Posterior vena cava (tissue), 2 donors: Measurements from ENCODE around the gene PNPLA5. TPM values are rescaled to one million over a fixed set of nuclear protein-coding genes. Genes with fewer than 3 reads are reported as not detected.

Experiments used
- DNase-seq: peaks from one replicate; pipeline ENCODE4 v3.0.0-alpha.2; 2020; ENCODE audit warnings: low spot score
- intact Hi-C, 2 donors: fragments of 100-400 bp; cut with DNase I; formaldehyde crosslinking; loops; one replicate each; pipeline versions ENCODE4 v1.14.1 to v1.14.2; 2022 to 2023
- long read RNA-seq, 2 donors: library from polyadenylated mRNA; unstranded; transcript quantifications; one replicate each; pipeline ENCODE4 v2.0.0, GENCODE V29; 2020 to 2021
- total RNA-seq, 2 donors: library from RNA; stranded (reverse); fragmentation: NEBNext Ultra II Directional; extraction: Animal tissue kit (Norgen Biotek cat#: 25700); gene quantifications; one replicate each; pipeline ENCODE4 v1.2.1, GENCODE V29; 2021
- donor health status: DM: yes; HTN: yes; CAD: no.
- donor health status: DM: yes; HTN: yes; CAD: no.

The PNPLA5 gene
- not detected for total RNA-seq
- long read RNA-seq, donor 1: 0 reads
- long read RNA-seq, donor 2: 0 reads

- peak; percentile 70 for DNase-seq
- intact Hi-C loops: no loop called here
These were observed at the start of gene PNPLA5 for GRCh38 chr22:43891360-43892182. PNPLA5 (minus strand) TSS chr22:43892013; CDS start chr22:43891880, 133 bp downstream.

GRCh38 chr22:43941449-43941848 lies 49.6 kb upstream of the PNPLA5 start:
- intact Hi-C loops: no loop called here
- DNase-seq: no peak

- intact Hi-C loops: no loop called here
- DNase-seq: no peak
These were observed 40.0 kb upstream of the PNPLA5 start for GRCh38 chr22:43931771-43932170.

GRCh38 chr22:43928908-43929307 lies 37.1 kb upstream of the PNPLA5 start:
- DNase-seq: no peak
- intact Hi-C loops: no loop called here

GRCh38 chr22:43928468-43928867 lies 36.7 kb upstream of the PNPLA5 start:
- intact Hi-C loops: no loop called here
- no peak for DNase-seq

GRCh38 chr22:43926349-43926710 lies 34.5 kb upstream of the PNPLA5 start:
- intact Hi-C loops: no loop called here
- no peak for DNase-seq

GRCh38 chr22:43925433-43926348 lies 33.9 kb upstream of the PNPLA5 start:
- intact Hi-C loops: no loop called here
- DNase-seq: no peak

- no peak for DNase-seq
- intact Hi-C loops: no loop called here
These were observed 33.1 kb upstream of the PNPLA5 start for GRCh38 chr22:43924877-43925276.

- intact Hi-C loops: no loop called here
- DNase-seq: peak; percentile 94
These were observed 32.0 kb upstream of the PNPLA5 start, which contains the start of gene PNPLA3 for GRCh38 chr22:43923631-43924464. PNPLA3 (plus strand) TSS chr22:43923805; CDS start chr22:43923912, 107 bp downstream.

- intact Hi-C loops: no loop called here
- no peak for DNase-seq
These were observed 31.4 kb upstream of the PNPLA5 start for GRCh38 chr22:43923191-43923590.

GRCh38 chr22:43922123-43922522 lies 30.3 kb upstream of the PNPLA5 start:
- DNase-seq: no peak
- intact Hi-C loops: no loop called here

GRCh38 chr22:43921370-43921769 lies 29.6 kb upstream of the PNPLA5 start:
- DNase-seq: no peak
- intact Hi-C loops: no loop called here

GRCh38 chr22:43919106-43919973 lies 27.5 kb upstream of the PNPLA5 start:
- no peak for DNase-seq
- intact Hi-C loops: no loop called here

- no peak for DNase-seq
- intact Hi-C loops: no loop called here
These were observed 25.7 kb upstream of the PNPLA5 start for GRCh38 chr22:43917521-43917920.

- no peak for DNase-seq
- intact Hi-C loops: no loop called here
These were observed 19.5 kb upstream of the PNPLA5 start for GRCh38 chr22:43911351-43911750.

- intact Hi-C loops: no loop called here
- no peak for DNase-seq
These were observed 18.4 kb upstream of the PNPLA5 start for GRCh38 chr22:43910178-43910695.

- no peak for DNase-seq
- intact Hi-C loops: no loop called here
These were observed 17.9 kb upstream of the PNPLA5 start for GRCh38 chr22:43909708-43910107.

- no peak for DNase-seq
- intact Hi-C loops: no loop called here
These were observed 13.9 kb upstream of the PNPLA5 start for GRCh38 chr22:43905681-43906080.
